Measurements from ENCODE around the gene SLC10A7.

DNA sequence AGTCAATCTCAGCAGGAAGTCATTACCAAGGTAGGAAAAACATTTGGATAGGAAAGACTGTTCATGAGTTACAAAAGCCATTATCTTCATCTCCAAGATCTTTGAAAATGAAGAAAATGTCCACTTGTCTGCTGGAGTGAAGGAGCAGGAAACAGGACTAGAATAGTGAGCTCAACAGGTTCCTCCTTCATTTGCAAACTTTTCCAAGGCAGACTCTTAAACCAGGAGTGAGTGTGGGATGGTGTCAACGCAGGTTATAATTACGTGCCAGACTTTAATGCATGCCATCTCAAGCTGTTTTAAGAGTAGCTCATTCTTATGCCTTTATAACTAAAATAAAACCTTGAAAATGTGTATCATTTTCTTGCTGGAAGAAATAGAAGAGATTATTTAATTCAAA lies 310.9 kb downstream of the SLC10A7 start:
- no peak for TF ChIP-seq ZNF670 (CRISPR knock-in tag; IDR thresholded peaks at IDR 0.05; ENCODE audit: borderline replicate concordance)
- TF ChIP-seq ZBTB21 (CRISPR knock-in tag; IDR thresholded peaks at IDR 0.05) = no peak
- no peak for TF ChIP-seq ZNF121 (CRISPR knock-in tag; IDR thresholded peaks at IDR 0.05)
- TF ChIP-seq, protein P1, sequence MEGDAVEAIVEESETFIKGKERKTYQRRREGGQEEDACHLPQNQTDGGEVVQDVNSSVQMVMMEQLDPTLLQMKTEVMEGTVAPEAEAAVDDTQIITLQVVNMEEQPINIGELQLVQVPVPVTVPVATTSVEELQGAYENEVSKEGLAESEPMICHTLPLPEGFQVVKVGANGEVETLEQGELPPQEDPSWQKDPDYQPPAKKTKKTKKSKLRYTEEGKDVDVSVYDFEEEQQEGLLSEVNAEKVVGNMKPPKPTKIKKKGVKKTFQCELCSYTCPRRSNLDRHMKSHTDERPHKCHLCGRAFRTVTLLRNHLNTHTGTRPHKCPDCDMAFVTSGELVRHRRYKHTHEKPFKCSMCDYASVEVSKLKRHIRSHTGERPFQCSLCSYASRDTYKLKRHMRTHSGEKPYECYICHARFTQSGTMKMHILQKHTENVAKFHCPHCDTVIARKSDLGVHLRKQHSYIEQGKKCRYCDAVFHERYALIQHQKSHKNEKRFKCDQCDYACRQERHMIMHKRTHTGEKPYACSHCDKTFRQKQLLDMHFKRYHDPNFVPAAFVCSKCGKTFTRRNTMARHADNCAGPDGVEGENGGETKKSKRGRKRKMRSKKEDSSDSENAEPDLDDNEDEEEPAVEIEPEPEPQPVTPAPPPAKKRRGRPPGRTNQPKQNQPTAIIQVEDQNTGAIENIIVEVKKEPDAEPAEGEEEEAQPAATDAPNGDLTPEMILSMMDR (CRISPR knock-in tag; IDR thresholded peaks at IDR 0.05) = no peak
- no peak for TF ChIP-seq MEIS2 (CRISPR knock-in tag; IDR thresholded peaks at IDR 0.05)
- no peak for TF ChIP-seq ZNF549 (CRISPR knock-in tag; IDR thresholded peaks at IDR 0.05)

All from HepG2 (cell line).